Naive thymus-derived CD4-positive, alpha-beta T cell (primary cell): Measurements from ENCODE around the gene SMARCC1. TPM values are rescaled to one million over a fixed set of nuclear protein-coding genes. Genes with fewer than 3 reads are reported as not detected.

Experiments
- ATAC-seq: fragments of 150-1000 bp; cut with Tn5 transposase; 2 replicates; pipeline ENCODE4 v1.10.0; 2021; ENCODE audit warnings: mild to moderate bottlenecking, moderate library complexity
- CTCF ChIA-PET: fragments of 350-600 bp; sonication (Branson Sonifier 250); formaldehyde crosslinking; loops from one replicate; lab custom pipeline; 2021; ENCODE audit warnings: antibody characterized with exemption; lab: Charles Lee
- POLR2A ChIA-PET: fragments of 350-600 bp; sonication (Branson Sonifier 250); formaldehyde crosslinking; loops from one replicate; lab custom pipeline; 2021; ENCODE audit warnings: antibody characterized with exemption, inconsistent platforms; lab: Charles Lee
- DNase-seq, 9 donors: peaks; one replicate each; pipeline versions ENCODE4 v3.0.0 to v3.0.0-alpha.2; 2020 to 2022; ENCODE audit warnings: mixed read lengths in 1 of 9
- H3K27ac ChIP-seq: one replicate; pipeline ENCODE4 v1.7.0; 2013; ENCODE audit warnings: mild to moderate bottlenecking, low read depth, low read length, moderate library complexity
- H3K27me3 ChIP-seq, 2 donors: one replicate each; pipeline ENCODE4 v1.7.0; 2013; ENCODE audit warnings: low read length in 2 of 2, mild to moderate bottlenecking in 2 of 2, moderate library complexity in 2 of 2; ENCODE audit not compliant: control insufficient read depth in 2 of 2, insufficient read depth in 2 of 2
- H3K36me3 ChIP-seq, 3 experiments: 1 replicate in 2 of 3; 2 replicates in 1 of 3; pipeline ENCODE4 v1.7.0; 2013; ENCODE audit warnings: low read length in 3 of 3, mild to moderate bottlenecking in 3 of 3, moderate library complexity in 1 of 3; ENCODE audit not compliant: insufficient read depth in 3 of 3, control insufficient read depth in 2 of 3
- H3K4me1 ChIP-seq, 2 donors: one replicate each; pipeline ENCODE4 v1.7.0; 2013; ENCODE audit warnings: low read length in 2 of 2, mild to moderate bottlenecking in 2 of 2, moderate library complexity in 1 of 2; ENCODE audit not compliant: control insufficient read depth in 2 of 2, insufficient read depth in 2 of 2
- H3K4me3 ChIP-seq: 2 replicates; pipeline ENCODE4 v1.7.0; 2013; ENCODE audit warnings: mild to moderate bottlenecking, low read length
- H3K9me3 ChIP-seq, 3 experiments: 1 replicate in 2 of 3; 2 replicates in 1 of 3; pipeline ENCODE4 v1.7.0; 2013; ENCODE audit warnings: low read length in 3 of 3; ENCODE audit not compliant: control insufficient read depth in 2 of 3
- H3K27ac Mint-ChIP-seq, 9 donors: one replicate each; pipeline ENCODE4 v1.8.0; 2020 to 2022; ENCODE audit warnings: mixed read lengths in 9 of 9, mild to moderate bottlenecking in 8 of 9, moderate library complexity in 5 of 9, inconsistent platforms in 2 of 9
- H3K27me3 Mint-ChIP-seq, 5 donors: one replicate each; pipeline ENCODE4 v1.8.0; 2021 to 2022; ENCODE audit warnings: mixed read lengths in 5 of 5, mild to moderate bottlenecking in 1 of 5
- H3K36me3 Mint-ChIP-seq, 5 donors: one replicate each; pipeline ENCODE4 v1.8.0; 2020 to 2022; ENCODE audit warnings: mixed read lengths in 5 of 5, mild to moderate bottlenecking in 3 of 5, inconsistent platforms in 1 of 5
- H3K4me1 Mint-ChIP-seq, 7 donors: one replicate each; pipeline ENCODE4 v1.8.0; 2020 to 2022; ENCODE audit warnings: mixed read lengths in 7 of 7, mild to moderate bottlenecking in 3 of 7, inconsistent platforms in 1 of 7
- H3K4me3 Mint-ChIP-seq, 10 donors: one replicate each; pipeline ENCODE4 v1.8.0; 2020 to 2022; ENCODE audit warnings: mild to moderate bottlenecking in 10 of 10, mixed read lengths in 10 of 10, moderate library complexity in 6 of 10, inconsistent platforms in 2 of 10
- H3K9me3 Mint-ChIP-seq, 11 donors: one replicate each; pipeline ENCODE4 v1.8.0; 2020 to 2022; ENCODE audit warnings: mixed read lengths in 11 of 11, mild to moderate bottlenecking in 4 of 11, inconsistent platforms in 1 of 11, moderate library complexity in 1 of 11
- intact Hi-C, 2 donors: fragments of 100-400 bp; cut with micrococcal nuclease; formaldehyde crosslinking; loops; one replicate each; pipeline ENCODE4 v1.15.1; 2023
- polyA plus RNA-seq, 2 donors: library from polyadenylated mRNA; unstranded; fragments of 300-500 nt; fragmentation: Illumina TruSeq; gene quantifications; one replicate each; pipeline ENCODE4 v1.2.3, GENCODE V29; 2021
- total RNA-seq, 6 experiments: library from RNA in 5 of 6; stranded (reverse) in 5 of 6; gene quantifications; 1 replicate in 5 of 6; 2 replicates in 1 of 6; pipeline ENCODE4 v1.2.3 and lab custom pipeline; 2021 to 2026

SMARCC1 gene
- total and polyA plus RNA-seq, 7 experiments from 2014 or later = 54.0 to 125 (median 98.6) TPM

DNA sequence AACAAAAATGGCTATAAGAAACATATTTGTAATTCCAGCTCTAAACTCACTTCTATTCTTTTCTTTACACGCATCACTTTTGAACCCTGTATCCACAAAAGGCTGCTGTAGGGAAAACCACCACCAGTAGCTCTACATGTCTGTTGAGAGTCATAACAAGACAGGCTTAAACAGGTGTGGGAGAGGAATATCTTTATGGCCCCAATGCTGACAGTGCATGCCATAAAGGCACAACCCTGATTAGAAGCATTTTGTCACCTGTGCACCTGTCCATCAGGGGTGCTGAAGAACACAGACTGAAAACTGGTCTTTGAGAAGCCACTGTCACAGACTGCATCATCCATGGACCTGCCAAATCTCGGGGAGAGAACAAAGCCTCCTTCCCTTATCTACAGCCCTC is 191.5 kb downstream of the SMARCC1 start:
- H3K4me3 ChIP-seq = no peak overlapping the region
- CTCF ChIA-PET = interaction anchor here (0.6 kb wide), 1 partner anchor 34 kb away, joined by 3 read pairs; no protein-coding TSS in a partner anchor
- no peaks in the 10 kb centered on the region for H3K9me3 Mint-ChIP-seq
- H3K4me1 ChIP-seq = no peaks in the 10 kb centered on the region
- no peaks in the 10 kb centered on the region for H3K27me3 Mint-ChIP-seq
- peaks cover 0 to 70% (median 4%) of the 10 kb centered on the region in 3 experiments for H3K36me3 ChIP-seq
- no peaks in the 10 kb centered on the region for H3K9me3 ChIP-seq
- intact Hi-C loops = no loop called here
- H3K27ac ChIP-seq = no peak overlapping the region
- DNase-seq (no peak), ATAC-seq (no peak)
- no peaks in the 10 kb centered on the region for H3K27me3 ChIP-seq
- peaks cover 0 to 4% (median 0%) of the 10 kb centered on the region in 7 donors for H3K4me1 Mint-ChIP-seq
- POLR2A ChIA-PET = no interaction called here
- H3K36me3 Mint-ChIP-seq = peaks cover 5 to 45% (median 18%) of the 10 kb centered on the region in 5 donors
- H3K27ac Mint-ChIP-seq = peak overlapping the region in 1 of 9 donors; percentile 11
- no peak overlapping the region for H3K4me3 Mint-ChIP-seq

- POLR2A ChIA-PET = no interaction called here
Measured at GRCh38 chr3:47588587-47588986, 193.1 kb downstream of the SMARCC1 start.

GRCh38 chr3:47588053-47588452 is 193.6 kb downstream of the SMARCC1 start:
- no peaks in the 10 kb centered on the region for H3K9me3 ChIP-seq
- H3K36me3 ChIP-seq = peaks cover 0 to 56% (median 4%) of the 10 kb centered on the region in 3 experiments
- Mint-ChIP-seq H3K9me3 (no peaks in the 10 kb centered on the region), H3K27ac (peak overlapping the region in 1 of 9 donors; percentile 59), H3K36me3 (peaks cover 5 to 35% (median 14%) of the 10 kb centered on the region in 5 donors), H3K27me3 (no peaks in the 10 kb centered on the region), H3K4me1 (no peaks in the 10 kb centered on the region), H3K4me3 (no peak overlapping the region)
- intact Hi-C loops = no loop called here
- CTCF ChIA-PET = no interaction called here
- DNase-seq (no peak), ATAC-seq (no peak)
- H3K4me1 ChIP-seq = no peaks in the 10 kb centered on the region
- no peak overlapping the region for H3K4me3 ChIP-seq
- POLR2A ChIA-PET = no interaction called here
- no peak overlapping the region for H3K27ac ChIP-seq
- H3K27me3 ChIP-seq = no peaks in the 10 kb centered on the region

More at GRCh38 chr3:47588587-47588986, 193.1 kb downstream of the SMARCC1 start:
- ATAC-seq (no peak), DNase-seq (no peak)
- peak overlapping the region in 2 of 9 donors; percentile 34 to 35 for H3K27ac Mint-ChIP-seq
- Histone ChIP-seq H3K27me3 (no peaks in the 10 kb centered on the region), H3K36me3 (peaks cover 0 to 61% (median 4%) of the 10 kb centered on the region in 3 experiments), H3K4me1 (no peaks in the 10 kb centered on the region), H3K27ac (no peak overlapping the region), H3K9me3 (no peaks in the 10 kb centered on the region), H3K4me3 (no peak overlapping the region)
- H3K36me3 Mint-ChIP-seq = peaks cover 5 to 39% (median 14%) of the 10 kb centered on the region in 5 donors
- intact Hi-C loops = no loop called here
- H3K27me3 Mint-ChIP-seq = no peaks in the 10 kb centered on the region
- CTCF ChIA-PET = no interaction called here
- H3K4me3 Mint-ChIP-seq = no peak overlapping the region
- H3K4me1 Mint-ChIP-seq = no peaks in the 10 kb centered on the region
- H3K9me3 Mint-ChIP-seq = no peaks in the 10 kb centered on the region

DNA sequence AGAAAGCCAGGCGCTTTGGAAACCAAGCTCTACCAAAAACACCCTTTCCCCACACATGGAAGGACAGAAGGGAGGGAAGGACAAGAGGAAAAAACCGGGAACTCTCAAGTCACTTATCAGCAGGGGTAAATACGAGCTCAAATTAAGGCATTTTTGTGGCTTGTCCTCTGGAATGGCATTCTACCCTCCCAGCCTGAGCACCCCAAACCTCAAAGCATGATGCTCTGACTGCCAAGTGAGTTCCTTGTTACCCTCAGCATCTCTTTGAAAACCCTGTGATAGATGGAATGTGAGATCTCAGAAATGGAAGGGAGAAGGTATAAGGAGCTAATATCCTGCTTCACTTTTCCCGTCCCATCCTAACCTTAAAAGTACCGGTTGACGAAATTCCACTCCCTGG is 194.9 kb downstream of the SMARCC1 start:
- peaks cover 5 to 31% (median 10%) of the 10 kb centered on the region in 5 donors for H3K36me3 Mint-ChIP-seq
- DNase-seq (no peak), ATAC-seq (no peak)
- H3K4me1 ChIP-seq = no peaks in the 10 kb centered on the region
- peaks cover 0 to 2% (median 0%) of the 10 kb centered on the region in 5 donors for H3K27me3 Mint-ChIP-seq
- intact Hi-C loops = no loop called here
- no peaks in the 10 kb centered on the region for H3K27me3 ChIP-seq
- H3K4me1 Mint-ChIP-seq = peaks cover 0 to 2% (median 0%) of the 10 kb centered on the region in 7 donors
- no peak overlapping the region for H3K27ac ChIP-seq
- ChIA-PET CTCF (interaction anchor here (0.6 to 0.7 kb wide), 2 partner anchors 93 to 184 kb away, joined by 5 read pairs; no protein-coding TSS in a partner anchor), POLR2A (interaction anchor here (0.6 kb wide), 1 partner anchor 229 kb away, joined by 4 read pairs; no protein-coding TSS in a partner anchor)
- H3K9me3 ChIP-seq = no peaks in the 10 kb centered on the region
- H3K4me3 ChIP-seq = no peak overlapping the region
- no peaks in the 10 kb centered on the region for H3K9me3 Mint-ChIP-seq
- no peak overlapping the region for H3K27ac Mint-ChIP-seq
- H3K4me3 Mint-ChIP-seq = no peak overlapping the region
- peaks cover 0 to 52% (median 4%) of the 10 kb centered on the region in 3 experiments for H3K36me3 ChIP-seq

DNA sequence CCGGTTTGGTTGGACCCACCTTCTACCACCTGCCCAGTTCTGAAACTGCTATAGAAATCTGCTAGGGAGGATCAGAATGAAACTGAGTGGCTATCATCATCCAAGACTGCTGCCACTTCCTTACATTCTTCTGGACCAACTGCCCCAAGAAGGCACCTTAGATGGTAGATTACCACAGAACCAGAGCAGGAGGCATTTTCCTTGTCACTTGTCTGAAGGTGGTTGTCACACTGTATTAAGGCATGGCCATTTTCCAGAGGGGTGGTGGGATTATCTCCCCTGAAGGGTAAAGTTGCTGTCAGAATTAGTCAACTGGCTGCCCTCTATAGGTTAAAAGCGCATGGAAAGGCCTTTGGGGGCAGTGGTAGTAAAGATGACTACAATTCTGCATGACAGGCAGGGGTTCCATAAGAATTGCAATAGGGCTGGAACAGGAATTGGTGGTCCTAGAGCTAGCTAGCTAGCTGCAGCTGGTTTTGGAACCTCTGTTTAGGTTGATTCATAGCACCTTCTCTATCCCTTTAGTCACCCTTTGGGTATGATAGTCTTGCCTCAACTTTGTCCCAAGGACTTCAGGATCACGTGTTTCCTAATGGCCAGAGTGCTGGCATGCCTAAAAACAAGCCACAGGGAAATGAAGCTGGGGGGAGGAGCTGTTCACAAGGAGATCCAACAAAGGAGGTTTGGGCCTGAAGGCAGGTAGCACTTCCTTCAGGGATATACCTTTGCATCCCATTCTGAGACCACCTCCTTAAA is 198.2 kb downstream of the SMARCC1 start:
- Mint-ChIP-seq H3K4me1 (peaks cover 0 to 9% (median 0%) of the 10 kb centered on the region in 7 donors), H3K9me3 (peaks cover 0 to 1% (median 0%) of the 10 kb centered on the region in 11 donors), H3K4me3 (no peak overlapping the region), H3K27me3 (peaks cover 6 to 24% (median 6%) of the 10 kb centered on the region in 5 donors), H3K36me3 (peaks cover 0 to 19% (median 10%) of the 10 kb centered on the region in 5 donors), H3K27ac (peak overlapping the region in 2 of 9 donors; percentile 23 to 74)
- Histone ChIP-seq H3K27ac (no peak overlapping the region), H3K9me3 (no peaks in the 10 kb centered on the region), H3K4me3 (no peak overlapping the region), H3K36me3 (peaks cover 0 to 30% (median 0%) of the 10 kb centered on the region in 3 experiments), H3K27me3 (peaks cover 3% of the 10 kb centered on the region in 2 donors), H3K4me1 (no peaks in the 10 kb centered on the region)
- intact Hi-C loops = no loop called here
- no peak for DNase-seq
- POLR2A ChIA-PET = interaction anchor here (0.6 kb wide), 1 partner anchor 38 kb away, joined by 6 read pairs; no protein-coding TSS in a partner anchor
- CTCF ChIA-PET = interaction anchor here (0.6 kb wide), 1 partner anchor 222 kb away, joined by 3 read pairs; no protein-coding TSS in a partner anchor
- ATAC-seq = no peak

DNA sequence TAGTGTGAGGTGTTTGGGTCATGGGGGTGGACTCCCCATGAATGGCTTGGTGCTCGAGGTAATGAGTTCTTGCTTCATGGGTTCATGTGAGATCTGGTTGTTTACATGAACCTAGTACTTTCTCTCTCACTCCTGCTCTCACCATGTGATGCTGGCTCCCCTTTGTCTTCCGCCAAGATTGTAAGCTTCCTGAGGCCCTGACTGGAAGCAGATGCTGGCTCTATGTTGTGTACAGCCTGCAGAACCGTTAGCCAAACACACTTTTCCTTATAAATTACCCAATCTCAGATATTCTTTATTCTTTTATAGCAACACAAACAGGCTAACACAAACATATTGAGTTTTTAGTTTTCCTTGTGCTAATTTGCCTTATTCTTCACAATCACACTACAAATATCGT is 199.9 kb downstream of the SMARCC1 start:
- Histone ChIP-seq H3K27me3 (peaks cover 3 to 9% of the 10 kb centered on the region in 2 donors), H3K36me3 (peaks cover 0 to 15% (median 0%) of the 10 kb centered on the region in 3 experiments), H3K9me3 (no peaks in the 10 kb centered on the region), H3K4me1 (peaks cover 0 to 5% of the 10 kb centered on the region in 2 donors), H3K27ac (no peak overlapping the region), H3K4me3 (no peak overlapping the region)
- Mint-ChIP-seq H3K27ac (peak overlapping the region in 2 of 9 donors; percentile 2 to 46), H3K4me3 (no peak overlapping the region), H3K27me3 (peaks cover 6 to 29% (median 6%) of the 10 kb centered on the region in 5 donors), H3K36me3 (peaks cover 0 to 10% (median 5%) of the 10 kb centered on the region in 5 donors), H3K4me1 (peaks cover 0 to 9% (median 0%) of the 10 kb centered on the region in 7 donors), H3K9me3 (peaks cover 0 to 1% (median 0%) of the 10 kb centered on the region in 11 donors)
- POLR2A ChIA-PET = no interaction called here
- ATAC-seq = no peak
- CTCF ChIA-PET = no interaction called here
- no peak for DNase-seq
- intact Hi-C loops = no loop called here
